Colonic mucosa (tissue), 4 donors: ENCODE data around the gene UNKL. TPM values are rescaled to one million over a fixed set of nuclear protein-coding genes. Genes with fewer than 3 reads are reported as not detected.

Experiments
- DNase-seq: peaks from one replicate; pipeline ENCODE4 v3.0.0-alpha.2; 2020
- H3K27ac ChIP-seq: fragments of 200-600 bp; one replicate; pipeline ENCODE4 v1.8.0; 2021
- H3K27me3 ChIP-seq: fragments of 200-600 bp; one replicate; pipeline ENCODE4 v1.8.0; 2021
- H3K36me3 ChIP-seq: fragments of 200-600 bp; one replicate; pipeline ENCODE4 v1.8.0; 2021
- H3K4me1 ChIP-seq: fragments of 200-600 bp; one replicate; pipeline ENCODE4 v1.8.0; 2021; ENCODE audit warnings: mild to moderate bottlenecking
- H3K4me3 ChIP-seq: fragments of 200-600 bp; one replicate; pipeline ENCODE4 v1.8.0; 2021
- H3K9ac ChIP-seq, 2 donors: one replicate each; pipeline ENCODE4 v1.7.0; 2013; ENCODE audit warnings: control low read depth in 2 of 2, low read depth in 2 of 2, low read length in 2 of 2
- H3K9me3 ChIP-seq: fragments of 200-600 bp; one replicate; pipeline ENCODE4 v1.8.0; 2021
- intact Hi-C: fragments of 100-400 bp; cut with DNase I; formaldehyde crosslinking; loops from one replicate; pipeline ENCODE4 v1.14.1; 2022
- total RNA-seq, 2 donors: library from RNA; stranded (reverse); fragmentation: NEBNext Ultra II Directional in 1 of 2; extraction: Animal tissue kit (Norgen Biotek cat#: 25700) in 1 of 2; gene quantifications; one replicate each; pipeline ENCODE4 v1.2.1, GENCODE V29; 2021
- TF ChIP-seq, protein P1 (sequence below): fragments of 200-600 bp; IDR thresholded peaks from one replicate; pipeline ENCODE4 v1.8.0; 2022; ENCODE audit warnings: antibody characterized with exemption, mild to moderate bottlenecking
- donor health status: healthy.
- donor health status: DM: no; HTN: no; CAD: no.
- donor health status: DM: no; HTN: no; CAD: no.

The UNKL gene
- total RNA-seq, 2 donors from 2014 or later: 11.1 to 11.8 TPM

DNA sequence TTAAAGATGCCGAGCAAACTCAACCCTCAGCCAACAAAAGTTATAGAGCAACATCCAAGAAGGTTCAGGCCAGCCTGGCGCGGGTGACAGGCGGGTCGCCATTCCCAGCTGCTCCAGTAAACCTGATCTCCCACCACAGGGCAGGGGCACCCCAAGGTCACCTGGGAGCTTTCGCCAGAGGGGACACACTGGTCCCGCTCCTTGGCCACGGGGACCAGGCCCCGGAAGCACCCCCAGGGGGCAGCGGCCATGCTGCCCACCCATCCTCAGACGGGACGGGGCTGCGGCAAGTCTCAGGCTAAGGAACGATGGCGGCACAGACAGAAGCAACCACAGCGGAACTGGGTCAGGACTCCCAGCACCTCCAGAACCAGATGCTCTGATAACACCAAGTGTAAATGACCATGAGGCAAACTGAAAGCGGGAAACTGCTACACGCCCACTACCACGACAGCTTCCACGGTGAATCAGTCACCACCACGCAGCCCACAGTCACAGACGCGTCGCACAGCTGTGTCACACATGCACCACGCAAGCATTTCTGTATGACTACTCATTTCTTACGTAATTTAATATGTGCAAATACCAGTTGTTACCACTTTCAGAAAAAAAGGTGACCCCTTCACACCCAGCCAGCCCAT, 44.0 kb upstream of the UNKL start:
- no peak overlapping the region for H3K9ac ChIP-seq
- H3K4me1 ChIP-seq: no peaks in the 10 kb centered on the region
- intact Hi-C loops: no loop called here
- H3K27me3 ChIP-seq: no peaks in the 10 kb centered on the region
- H3K4me3 ChIP-seq: no peak overlapping the region
- no peak overlapping the region for H3K27ac ChIP-seq
- no peaks in the 10 kb centered on the region for H3K36me3 ChIP-seq
- TF ChIP-seq, protein P1, sequence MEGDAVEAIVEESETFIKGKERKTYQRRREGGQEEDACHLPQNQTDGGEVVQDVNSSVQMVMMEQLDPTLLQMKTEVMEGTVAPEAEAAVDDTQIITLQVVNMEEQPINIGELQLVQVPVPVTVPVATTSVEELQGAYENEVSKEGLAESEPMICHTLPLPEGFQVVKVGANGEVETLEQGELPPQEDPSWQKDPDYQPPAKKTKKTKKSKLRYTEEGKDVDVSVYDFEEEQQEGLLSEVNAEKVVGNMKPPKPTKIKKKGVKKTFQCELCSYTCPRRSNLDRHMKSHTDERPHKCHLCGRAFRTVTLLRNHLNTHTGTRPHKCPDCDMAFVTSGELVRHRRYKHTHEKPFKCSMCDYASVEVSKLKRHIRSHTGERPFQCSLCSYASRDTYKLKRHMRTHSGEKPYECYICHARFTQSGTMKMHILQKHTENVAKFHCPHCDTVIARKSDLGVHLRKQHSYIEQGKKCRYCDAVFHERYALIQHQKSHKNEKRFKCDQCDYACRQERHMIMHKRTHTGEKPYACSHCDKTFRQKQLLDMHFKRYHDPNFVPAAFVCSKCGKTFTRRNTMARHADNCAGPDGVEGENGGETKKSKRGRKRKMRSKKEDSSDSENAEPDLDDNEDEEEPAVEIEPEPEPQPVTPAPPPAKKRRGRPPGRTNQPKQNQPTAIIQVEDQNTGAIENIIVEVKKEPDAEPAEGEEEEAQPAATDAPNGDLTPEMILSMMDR: no peak
- H3K9me3 ChIP-seq: no peaks in the 10 kb centered on the region
- no peak for DNase-seq

DNA sequence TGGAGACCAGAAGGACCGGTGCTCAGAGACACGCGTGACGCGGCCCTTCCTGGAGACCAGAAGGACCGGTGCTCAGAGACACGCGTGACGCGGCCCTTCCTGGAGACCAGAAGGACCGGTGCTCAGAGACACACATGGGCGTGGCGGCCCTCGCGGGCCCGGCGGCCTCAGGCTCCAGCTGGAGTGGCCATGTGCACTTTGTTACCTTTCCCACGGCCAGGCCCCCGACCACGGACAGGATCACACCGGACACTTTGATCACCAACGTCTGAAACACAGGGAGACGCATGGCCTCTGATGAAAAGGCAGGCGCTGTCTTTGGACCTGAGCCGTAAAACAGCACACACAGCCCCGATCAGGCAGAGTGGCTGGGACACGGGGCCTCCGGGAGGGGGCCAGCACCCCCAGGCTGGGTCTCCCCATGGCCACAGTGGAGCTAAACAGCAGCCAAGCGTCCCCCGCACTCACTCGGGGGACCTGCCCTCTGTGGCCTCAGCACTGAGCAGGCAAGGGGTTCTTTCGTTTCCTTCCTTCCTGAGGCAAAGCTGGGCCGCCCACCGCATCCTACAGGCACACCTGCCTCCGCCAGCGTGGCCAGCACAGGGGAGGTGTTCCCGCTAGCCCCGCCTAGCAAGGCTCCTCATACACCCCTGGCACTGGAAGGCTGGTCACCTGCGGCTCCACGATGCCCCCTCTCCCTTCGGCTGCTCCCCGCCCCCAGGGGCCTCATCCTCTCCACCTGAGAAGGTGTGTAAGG, 43.2 kb upstream of the UNKL start:
- no peak for DNase-seq
- Histone ChIP-seq H3K9ac (no peak overlapping the region), H3K4me3 (no peak overlapping the region), H3K27me3 (no peaks in the 10 kb centered on the region), H3K27ac (no peak overlapping the region), H3K9me3 (no peaks in the 10 kb centered on the region), H3K4me1 (no peaks in the 10 kb centered on the region), H3K36me3 (no peaks in the 10 kb centered on the region)
- TF ChIP-seq, protein P1: no peak
- intact Hi-C loops: no loop called here

DNA sequence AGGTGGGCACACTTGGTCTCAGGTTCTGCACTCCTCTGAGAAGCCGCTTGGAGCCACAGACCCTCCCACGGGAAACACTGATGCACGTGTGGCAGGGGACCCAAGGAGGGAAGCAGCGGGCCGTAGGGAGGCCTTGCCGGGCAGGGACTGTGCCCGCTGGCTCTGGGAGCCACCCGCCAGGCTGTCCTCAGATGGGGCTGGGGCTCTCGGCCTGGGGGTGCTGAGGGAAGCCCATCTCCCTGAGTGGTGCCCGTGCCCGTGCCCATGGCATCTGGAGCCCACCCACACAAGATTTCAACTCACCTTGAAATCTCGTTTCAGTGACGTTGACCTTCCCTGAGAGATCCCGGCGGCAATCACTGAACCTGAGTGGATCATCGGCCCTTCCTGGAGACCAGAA, 42.4 kb upstream of the UNKL start:
- no peaks in the 10 kb centered on the region for H3K9me3 ChIP-seq
- H3K9ac ChIP-seq: no peak overlapping the region
- H3K4me3 ChIP-seq: no peak overlapping the region
- TF ChIP-seq, protein P1: no peak
- H3K27me3 ChIP-seq: no peaks in the 10 kb centered on the region
- H3K36me3 ChIP-seq: no peaks in the 10 kb centered on the region
- no peak overlapping the region for H3K27ac ChIP-seq
- no peak for DNase-seq
- no peaks in the 10 kb centered on the region for H3K4me1 ChIP-seq
- intact Hi-C loops: no loop called here

DNA sequence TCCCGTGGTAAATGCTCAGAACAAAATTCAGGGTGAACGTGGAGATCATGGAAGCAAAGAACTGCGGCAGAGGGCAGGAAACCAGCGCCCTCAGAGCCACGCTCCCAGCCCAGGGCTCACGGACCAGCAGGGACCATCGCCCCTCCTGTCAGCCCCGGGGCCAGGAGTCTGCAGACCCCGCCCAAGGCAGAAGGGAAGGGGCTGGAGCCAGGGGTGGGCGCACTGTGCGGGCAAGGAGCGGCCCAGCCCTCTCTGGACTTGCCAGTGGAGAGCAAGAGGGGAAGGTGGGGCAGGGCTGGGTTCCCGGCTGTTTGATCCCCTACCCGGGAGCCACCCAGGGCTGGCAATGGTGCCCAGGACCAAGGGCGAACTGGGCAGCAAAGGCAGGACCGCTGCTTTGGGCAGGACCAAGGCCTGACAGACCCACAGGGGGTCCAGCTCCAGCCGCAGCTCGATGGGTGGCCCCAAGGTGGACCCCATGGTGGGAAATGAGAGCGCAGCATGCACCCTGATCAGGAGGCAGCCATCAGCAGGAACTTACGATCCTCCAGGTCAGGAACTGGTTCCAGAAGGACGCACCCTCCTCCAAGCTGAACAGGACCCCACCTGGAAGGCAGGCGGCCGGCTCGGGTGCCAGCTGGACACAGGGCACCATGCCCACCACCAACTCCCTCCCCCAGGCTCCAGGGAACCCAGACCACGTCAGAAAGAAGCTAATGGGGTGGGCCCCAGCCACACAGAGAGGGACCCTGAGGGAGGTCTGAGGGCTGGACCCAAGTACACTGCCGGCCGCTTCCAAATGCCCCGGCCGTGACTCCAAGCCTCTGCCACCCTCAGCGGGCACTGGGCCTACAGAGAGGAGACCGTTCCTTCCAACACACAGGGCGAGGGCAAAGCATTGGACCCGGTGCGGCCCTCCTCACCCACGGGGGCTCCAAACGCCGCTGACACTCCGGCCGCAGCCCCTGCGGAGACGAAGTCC, 41.0 kb upstream of the UNKL start:
- Histone ChIP-seq H3K4me1 (no peaks in the 10 kb centered on the region), H3K27ac (no peak overlapping the region), H3K4me3 (no peak overlapping the region), H3K9ac (no peak overlapping the region), H3K27me3 (no peaks in the 10 kb centered on the region), H3K9me3 (no peaks in the 10 kb centered on the region), H3K36me3 (no peaks in the 10 kb centered on the region)
- TF ChIP-seq, protein P1: no peak
- intact Hi-C loops: no loop called here
- DNase-seq: no peak

DNA sequence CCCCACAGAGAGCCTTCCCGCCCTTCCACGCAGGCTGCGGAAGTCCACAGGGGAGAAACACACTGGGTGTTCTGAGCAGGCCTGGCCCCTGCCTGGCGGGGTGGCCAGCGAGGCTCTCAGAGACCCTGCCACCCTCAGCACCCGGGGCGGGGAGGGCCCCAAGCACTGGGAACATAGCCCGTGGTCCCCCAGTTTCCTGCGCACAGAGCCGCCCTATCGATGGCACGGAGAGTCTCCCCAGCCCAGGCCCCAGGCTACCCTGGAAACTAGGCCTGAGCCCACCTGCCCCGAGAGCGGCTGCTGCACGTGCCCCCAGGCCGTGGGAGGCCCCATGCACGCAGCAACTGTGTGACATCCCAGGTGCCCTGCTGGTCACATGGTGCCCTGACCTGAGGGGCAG, 40.1 kb upstream of the UNKL start:
- H3K4me1 ChIP-seq: no peaks in the 10 kb centered on the region
- H3K4me3 ChIP-seq: no peak overlapping the region
- no peak overlapping the region for H3K9ac ChIP-seq
- no peaks in the 10 kb centered on the region for H3K9me3 ChIP-seq
- intact Hi-C loops: no loop called here
- no peaks in the 10 kb centered on the region for H3K36me3 ChIP-seq
- no peak for DNase-seq
- TF ChIP-seq, protein P1: no peak
- H3K27ac ChIP-seq: no peak overlapping the region
- no peaks in the 10 kb centered on the region for H3K27me3 ChIP-seq
